Smooth muscle cell (in vitro differentiated cells): ENCODE results near the gene PSMC6. TPM values are rescaled to one million over a fixed set of nuclear protein-coding genes. Genes with fewer than 3 reads are reported as not detected.
"Not testable (repeated sequence)": the region's sequence is repeated elsewhere in the genome, so short reads cannot be mapped to it uniquely, and the experiment has no call there.

Experiments used
- DNase-seq: peaks from one replicate; lab custom pipeline; 2025; ENCODE audit not compliant: unreplicated experiment; lab: John Stamatoyannopoulos, UW
- H2AFZ ChIP-seq: fragments of 200-600 bp; sonication (generic); 2 replicates; pipeline ENCODE4 v1.6.0; 2016; ENCODE audit warnings: antibody characterized with exemption, low read depth, mild to moderate bottlenecking
- H3F3A ChIP-seq: fragments of 200-600 bp; sonication (generic); 2 replicates; pipeline ENCODE4 v1.6.0; 2017; ENCODE audit warnings: antibody characterized with exemption, low read depth
- H3K27ac ChIP-seq: fragments of 200-600 bp; sonication (generic); 2 replicates; pipeline ENCODE4 v1.5.1; 2016; ENCODE audit warnings: low read depth, mild to moderate bottlenecking
- H3K27me3 ChIP-seq: fragments of 200-600 bp; sonication (generic); 2 replicates; pipeline ENCODE4 v1.6.1; 2016; ENCODE audit warnings: low read depth, mild to moderate bottlenecking
- H3K36me3 ChIP-seq: fragments of 200-600 bp; sonication (generic); 2 replicates; pipeline ENCODE4 v1.5.1; 2016; ENCODE audit warnings: low read depth
- H3K4me1 ChIP-seq: fragments of 200-600 bp; sonication (generic); 2 replicates; pipeline ENCODE4 v1.5.1; 2016; ENCODE audit warnings: low read depth
- H3K4me2 ChIP-seq: fragments of 200-600 bp; sonication (generic); 2 replicates; pipeline ENCODE4 v1.6.0; 2016; ENCODE audit warnings: mild to moderate bottlenecking
- H3K4me3 ChIP-seq: fragments of 200-600 bp; sonication (generic); 2 replicates; pipeline ENCODE4 v1.5.1; 2016; ENCODE audit warnings: mild to moderate bottlenecking
- H3K79me2 ChIP-seq: fragments of 200-600 bp; sonication (generic); 2 replicates; pipeline ENCODE4 v1.6.0; 2016; ENCODE audit warnings: low read depth, mild to moderate bottlenecking
- H3K9ac ChIP-seq: fragments of 200-600 bp; sonication (generic); 2 replicates; pipeline ENCODE4 v1.6.0; 2016; ENCODE audit warnings: low read depth
- H3K9me3 ChIP-seq: fragments of 200-600 bp; sonication (generic); replicated peaks from 2 replicates; pipeline ENCODE4 v1.5.1; 2016; ENCODE audit warnings: low read depth
- H4K20me1 ChIP-seq: fragments of 200-600 bp; sonication (generic); 2 replicates; pipeline ENCODE4 v1.6.0; 2016; ENCODE audit warnings: low read depth
- WGBS: methylation state at CpG from one replicate; pipeline ENCODE4 v1.1.7; 2016; ENCODE audit warnings: low lambda C conversion rate; 5-methylcytosine and 5-hydroxymethylcytosine counted together
- polyA plus RNA-seq: library from polyadenylated mRNA; unstranded; fragments of >200 nt; fragmentation: Nextera tagmentation; extraction: Ambion mirVana; gene quantifications from 2 replicates; pipeline ENCODE4 v1.2.1, GENCODE V29; 2016
- total RNA-seq: library from RNA; depleted of rRNA; stranded (reverse); fragments of >200 nt; gene quantifications from 2 replicates; pipeline ENCODE4 v1.2.3, GENCODE V29; 2014
- TF ChIP-seq, protein P1 (sequence below): fragments of 200-600 bp; sonication (generic); IDR thresholded peaks from 2 replicates; pipeline ENCODE4 v1.5.1; 2017; ENCODE audit warnings: borderline replicate concordance, mild to moderate bottlenecking, antibody characterized with exemption; ENCODE audit not compliant: insufficient read depth, poor library complexity, severe bottlenecking

Gene PSMC6
- total and polyA plus RNA-seq, 2 experiments from 2014 or later, result 90.9 to 138 TPM

DNA sequence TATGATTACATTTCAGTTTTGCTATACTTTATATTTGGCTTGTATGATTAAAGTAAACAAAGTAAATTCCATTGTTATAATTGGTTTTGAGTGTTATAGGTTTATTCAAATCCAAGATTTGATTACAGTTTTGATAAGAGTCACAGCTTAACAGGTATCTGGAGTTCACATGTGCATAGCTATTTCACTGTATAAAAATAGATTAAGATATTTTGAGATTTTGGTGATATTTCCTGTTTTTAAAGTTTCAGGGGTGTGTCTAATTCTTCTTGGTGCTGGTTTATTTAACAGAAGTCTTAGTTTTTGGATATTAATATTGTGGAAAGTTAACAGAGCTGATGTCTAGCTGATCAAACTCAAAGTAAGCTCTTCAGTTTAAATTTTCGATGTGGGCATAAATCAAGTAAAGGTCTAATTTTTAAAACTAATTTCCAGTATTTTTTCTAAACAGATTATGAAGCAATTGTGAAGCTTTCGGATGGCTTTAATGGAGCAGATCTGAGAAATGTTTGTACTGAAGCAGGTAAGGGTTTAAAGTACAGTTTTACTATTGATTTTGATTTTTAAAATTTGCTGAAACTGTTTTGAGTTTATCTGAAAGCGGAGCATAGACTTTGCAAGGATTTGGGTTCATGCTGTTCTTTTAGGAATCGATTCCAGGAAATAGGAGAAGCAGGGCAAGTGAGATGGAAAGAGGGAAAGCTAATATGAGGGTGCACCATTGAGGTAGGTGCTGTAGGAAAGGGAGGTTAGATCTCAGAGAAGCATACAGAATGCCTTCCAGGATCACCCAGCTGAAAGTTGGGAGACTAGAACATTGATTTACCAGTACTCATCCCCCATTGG, 16.7 kb downstream of the PSMC6 start:
- WGBS, result 97% methylated on average over 4 of the region's 4 CpGs
- Histone ChIP-seq H3K27ac (peak overlapping the region; percentile 2), H3K36me3 (peaks cover 66% of the 10 kb centered on the region)

DNA sequence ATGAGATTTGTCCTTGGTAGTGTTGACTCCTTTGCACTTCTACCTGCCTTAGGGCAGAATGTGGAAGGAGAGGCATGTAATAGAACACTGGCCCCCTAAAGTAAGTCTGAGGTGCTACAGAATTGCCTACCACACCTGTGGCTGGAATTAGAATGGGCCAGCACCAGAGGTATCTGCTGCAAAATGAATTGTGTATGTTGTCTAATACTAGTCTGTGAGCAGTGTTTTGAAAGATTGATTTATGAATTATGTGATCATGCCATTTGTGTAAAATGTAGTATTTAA, 17.3 kb downstream of the PSMC6 start:
- H3K9me3 ChIP-seq, result no peaks in the 10 kb centered on the region
- no peak overlapping the region for H3K27ac ChIP-seq
- no peaks in the 10 kb centered on the region for H3K27me3 ChIP-seq
- H3K36me3 ChIP-seq, result peaks cover 60% of the 10 kb centered on the region
- peaks cover 28% of the 10 kb centered on the region for H3F3A ChIP-seq
- H3K4me2 ChIP-seq, result no peak overlapping the region
- no peak overlapping the region for H3K4me3 ChIP-seq
- H4K20me1 ChIP-seq, result peaks cover 46% of the 10 kb centered on the region
- peaks cover 2% of the 10 kb centered on the region for H3K4me1 ChIP-seq
- DNase-seq, result no peak
- H3K9ac ChIP-seq, result no peak overlapping the region
- H2AFZ ChIP-seq, result no peak overlapping the region
- H3K79me2 ChIP-seq, result peaks cover 22% of the 10 kb centered on the region
- TF ChIP-seq, protein P1, sequence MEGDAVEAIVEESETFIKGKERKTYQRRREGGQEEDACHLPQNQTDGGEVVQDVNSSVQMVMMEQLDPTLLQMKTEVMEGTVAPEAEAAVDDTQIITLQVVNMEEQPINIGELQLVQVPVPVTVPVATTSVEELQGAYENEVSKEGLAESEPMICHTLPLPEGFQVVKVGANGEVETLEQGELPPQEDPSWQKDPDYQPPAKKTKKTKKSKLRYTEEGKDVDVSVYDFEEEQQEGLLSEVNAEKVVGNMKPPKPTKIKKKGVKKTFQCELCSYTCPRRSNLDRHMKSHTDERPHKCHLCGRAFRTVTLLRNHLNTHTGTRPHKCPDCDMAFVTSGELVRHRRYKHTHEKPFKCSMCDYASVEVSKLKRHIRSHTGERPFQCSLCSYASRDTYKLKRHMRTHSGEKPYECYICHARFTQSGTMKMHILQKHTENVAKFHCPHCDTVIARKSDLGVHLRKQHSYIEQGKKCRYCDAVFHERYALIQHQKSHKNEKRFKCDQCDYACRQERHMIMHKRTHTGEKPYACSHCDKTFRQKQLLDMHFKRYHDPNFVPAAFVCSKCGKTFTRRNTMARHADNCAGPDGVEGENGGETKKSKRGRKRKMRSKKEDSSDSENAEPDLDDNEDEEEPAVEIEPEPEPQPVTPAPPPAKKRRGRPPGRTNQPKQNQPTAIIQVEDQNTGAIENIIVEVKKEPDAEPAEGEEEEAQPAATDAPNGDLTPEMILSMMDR, result no peak

More for the DNA sequence above, 16.7 kb downstream of the PSMC6 start:
- H3K4me1 ChIP-seq, result no peaks in the 10 kb centered on the region
- TF ChIP-seq, protein P1, result no peak
- DNase-seq, result no peak
- H3K4me3 ChIP-seq, result no peak overlapping the region
- H3K27me3 ChIP-seq, result no peaks in the 10 kb centered on the region
- H3K9ac ChIP-seq, result no peak overlapping the region
- no peaks in the 10 kb centered on the region for H3K9me3 ChIP-seq
- H3K79me2 ChIP-seq, result peaks cover 24% of the 10 kb centered on the region
- H3F3A ChIP-seq, result peaks cover 29% of the 10 kb centered on the region
- no peak overlapping the region for H2AFZ ChIP-seq
- no peak overlapping the region for H3K4me2 ChIP-seq
- H4K20me1 ChIP-seq, result peaks cover 46% of the 10 kb centered on the region

DNA sequence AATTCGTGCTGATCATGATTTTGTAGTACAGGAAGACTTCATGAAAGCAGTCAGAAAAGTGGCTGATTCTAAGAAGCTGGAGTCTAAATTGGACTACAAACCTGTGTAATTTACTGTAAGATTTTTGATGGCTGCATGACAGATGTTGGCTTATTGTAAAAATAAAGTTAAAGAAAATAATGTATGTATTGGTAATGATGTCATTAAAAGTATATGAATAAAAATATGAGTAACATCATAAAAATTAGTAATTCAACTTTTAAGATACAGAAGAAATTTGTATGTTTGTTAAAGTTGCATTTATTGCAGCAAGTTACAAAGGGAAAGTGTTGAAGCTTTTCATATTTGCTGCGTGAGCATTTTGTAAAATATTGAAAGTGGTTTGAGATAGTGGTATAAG, 20.5 kb downstream of the PSMC6 start:
- DNase-seq, H3K9ac ChIP-seq, H3K4me1 ChIP-seq, H3K4me2 ChIP-seq, H3K4me3 ChIP-seq, H3K9me3 ChIP-seq, H2AFZ ChIP-seq, H3K27me3 ChIP-seq: not testable (repeated sequence)
- WGBS, result 95% methylated on average over 2 of the region's 2 CpGs
- Histone ChIP-seq H3K36me3 (peaks cover 40% of the 10 kb centered on the region), H4K20me1 (peaks cover 38% of the 10 kb centered on the region), H3K27ac (peak overlapping the region; percentile 37), H3F3A (peaks cover 28% of the 10 kb centered on the region), H3K79me2 (peaks cover 19% of the 10 kb centered on the region)

DNA sequence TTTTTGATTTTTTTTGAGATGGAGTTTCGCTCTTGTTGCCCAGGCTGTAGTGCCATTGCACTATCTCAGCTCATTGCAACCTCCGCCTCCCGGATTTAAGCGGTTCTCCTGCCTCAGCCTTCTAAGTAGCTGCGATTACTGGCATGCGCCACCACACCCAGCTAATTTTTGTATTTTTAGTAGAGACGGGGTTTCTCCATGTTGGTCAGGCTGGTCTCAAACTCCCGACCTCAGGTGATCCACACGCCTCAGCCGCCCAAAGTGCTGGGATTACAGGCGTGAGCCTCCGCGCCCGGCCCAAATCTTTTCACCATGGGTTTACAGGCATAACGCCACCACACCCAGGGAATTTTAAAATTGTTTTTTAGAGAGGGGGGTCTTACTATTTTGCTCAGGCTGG, 22.0 kb downstream of the PSMC6 start:
- not testable (repeated sequence) for DNase-seq, H3K27me3 ChIP-seq, H3K9ac ChIP-seq, H2AFZ ChIP-seq, H3K9me3 ChIP-seq, H3K4me1 ChIP-seq
- Histone ChIP-seq H3K79me2 (peaks cover 28% of the 10 kb centered on the region), H4K20me1 (peaks cover 24% of the 10 kb centered on the region), H3K36me3 (peaks cover 27% of the 10 kb centered on the region), H3F3A (peaks cover 20% of the 10 kb centered on the region), H3K4me2 (peak overlapping the region; percentile 85), H3K4me3 (peak overlapping the region; percentile 71), H3K27ac (peak overlapping the region; percentile 72)
- WGBS, result 84% methylated on average over 15 of the region's 15 CpGs
